ENCODE data around the gene CABYR. TPM values are rescaled to one million over a fixed set of nuclear protein-coding genes. Genes with fewer than 3 reads are reported as not detected.

The CABYR gene
- total RNA-seq, 4 donors from 2014 or later = 1.7 to 6.7 (median 3.3) TPM

GRCh38 chr18:24199372-24199962 is 60.6 kb downstream of the CABYR start:
- Histone ChIP-seq H3K9me3 (no peaks in the 10 kb centered on the region), H3K27me3 (no peaks in the 10 kb centered on the region), H3K27ac (no peak overlapping the region), H3K4me3 (no peak overlapping the region), H3K36me3 (peaks cover 0 to 13% of the 10 kb centered on the region in 2 donors), H3K4me1 (peaks cover 0 to 37% (median 2%) of the 10 kb centered on the region in 3 donors)
- no peak for TF ChIP-seq POLR2AphosphoS5 (IDR thresholded peaks at IDR 0.05)
- no peak for TF ChIP-seq EP300 (IDR thresholded peaks at IDR 0.05)
- TF ChIP-seq, protein P1, sequence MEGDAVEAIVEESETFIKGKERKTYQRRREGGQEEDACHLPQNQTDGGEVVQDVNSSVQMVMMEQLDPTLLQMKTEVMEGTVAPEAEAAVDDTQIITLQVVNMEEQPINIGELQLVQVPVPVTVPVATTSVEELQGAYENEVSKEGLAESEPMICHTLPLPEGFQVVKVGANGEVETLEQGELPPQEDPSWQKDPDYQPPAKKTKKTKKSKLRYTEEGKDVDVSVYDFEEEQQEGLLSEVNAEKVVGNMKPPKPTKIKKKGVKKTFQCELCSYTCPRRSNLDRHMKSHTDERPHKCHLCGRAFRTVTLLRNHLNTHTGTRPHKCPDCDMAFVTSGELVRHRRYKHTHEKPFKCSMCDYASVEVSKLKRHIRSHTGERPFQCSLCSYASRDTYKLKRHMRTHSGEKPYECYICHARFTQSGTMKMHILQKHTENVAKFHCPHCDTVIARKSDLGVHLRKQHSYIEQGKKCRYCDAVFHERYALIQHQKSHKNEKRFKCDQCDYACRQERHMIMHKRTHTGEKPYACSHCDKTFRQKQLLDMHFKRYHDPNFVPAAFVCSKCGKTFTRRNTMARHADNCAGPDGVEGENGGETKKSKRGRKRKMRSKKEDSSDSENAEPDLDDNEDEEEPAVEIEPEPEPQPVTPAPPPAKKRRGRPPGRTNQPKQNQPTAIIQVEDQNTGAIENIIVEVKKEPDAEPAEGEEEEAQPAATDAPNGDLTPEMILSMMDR (IDR thresholded peaks at IDR 0.05) = no peak
- TF ChIP-seq POLR2A (IDR thresholded peaks at IDR 0.05) = no peak
- 47 to 68% methylated on average over 4 to 5 of the region's 5 CpGs for WGBS, 2 donors (ENCODE audit: low coverage in 1 of 2)
- no peak for ATAC-seq

DNA sequence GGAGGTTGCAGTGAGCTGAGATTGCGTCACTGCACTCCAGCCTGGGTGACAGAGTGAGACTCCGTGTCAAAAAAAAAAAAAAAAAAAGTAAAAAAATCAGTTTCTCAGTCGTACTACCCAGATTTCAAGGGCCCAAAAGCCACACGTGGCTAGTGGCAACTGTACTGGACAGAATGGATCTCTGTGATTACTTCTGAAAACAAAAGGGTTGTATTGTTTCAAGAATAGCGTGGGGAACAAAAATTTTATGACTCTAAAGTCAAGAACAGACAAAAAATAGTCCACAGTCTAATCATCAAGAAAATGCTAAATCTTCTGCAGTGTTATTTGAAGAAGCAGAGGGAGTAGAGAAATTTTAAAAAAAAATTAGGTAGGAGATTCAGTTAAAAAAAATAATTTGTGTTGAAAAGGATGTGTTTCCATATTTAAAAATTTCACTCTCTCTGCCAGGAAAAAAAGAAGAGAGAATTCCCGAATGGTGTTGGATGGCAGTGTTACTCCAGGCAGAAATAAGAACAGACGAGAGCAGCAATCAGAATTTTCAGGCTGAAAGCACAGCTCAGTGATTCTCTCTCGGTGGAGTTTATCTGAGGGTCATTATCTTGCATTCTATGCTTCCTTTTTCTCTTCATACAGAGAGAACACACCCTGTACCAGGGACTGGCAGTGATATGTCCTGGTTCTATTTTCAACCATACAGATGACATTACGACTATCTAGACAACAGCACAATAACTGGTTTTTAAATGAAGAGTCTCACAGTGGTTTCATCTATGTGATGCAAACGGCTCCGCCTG is 61.8 kb downstream of the CABYR start:
- Histone ChIP-seq H3K4me3 (no peak overlapping the region), H3K36me3 (peaks cover 0 to 1% of the 10 kb centered on the region in 2 donors), H3K9me3 (no peaks in the 10 kb centered on the region), H3K27ac (peak overlapping the region in 1 of 4 donors; percentile 11), H3K4me1 (peaks cover 0 to 37% (median 2%) of the 10 kb centered on the region in 3 donors), H3K27me3 (no peaks in the 10 kb centered on the region)
- WGBS, 2 donors (ENCODE audit: low coverage in 1 of 2) = 54 to 62% methylated on average over 8 to 11 of the region's 11 CpGs
- no peak for ATAC-seq
- TF ChIP-seq POLR2AphosphoS5 (IDR thresholded peaks at IDR 0.05) (no peak), EP300 (IDR thresholded peaks at IDR 0.05) (no peak), POLR2A (IDR thresholded peaks at IDR 0.05) (no peak)
- TF ChIP-seq, protein P1 (IDR thresholded peaks at IDR 0.05) = no peak

DNA sequence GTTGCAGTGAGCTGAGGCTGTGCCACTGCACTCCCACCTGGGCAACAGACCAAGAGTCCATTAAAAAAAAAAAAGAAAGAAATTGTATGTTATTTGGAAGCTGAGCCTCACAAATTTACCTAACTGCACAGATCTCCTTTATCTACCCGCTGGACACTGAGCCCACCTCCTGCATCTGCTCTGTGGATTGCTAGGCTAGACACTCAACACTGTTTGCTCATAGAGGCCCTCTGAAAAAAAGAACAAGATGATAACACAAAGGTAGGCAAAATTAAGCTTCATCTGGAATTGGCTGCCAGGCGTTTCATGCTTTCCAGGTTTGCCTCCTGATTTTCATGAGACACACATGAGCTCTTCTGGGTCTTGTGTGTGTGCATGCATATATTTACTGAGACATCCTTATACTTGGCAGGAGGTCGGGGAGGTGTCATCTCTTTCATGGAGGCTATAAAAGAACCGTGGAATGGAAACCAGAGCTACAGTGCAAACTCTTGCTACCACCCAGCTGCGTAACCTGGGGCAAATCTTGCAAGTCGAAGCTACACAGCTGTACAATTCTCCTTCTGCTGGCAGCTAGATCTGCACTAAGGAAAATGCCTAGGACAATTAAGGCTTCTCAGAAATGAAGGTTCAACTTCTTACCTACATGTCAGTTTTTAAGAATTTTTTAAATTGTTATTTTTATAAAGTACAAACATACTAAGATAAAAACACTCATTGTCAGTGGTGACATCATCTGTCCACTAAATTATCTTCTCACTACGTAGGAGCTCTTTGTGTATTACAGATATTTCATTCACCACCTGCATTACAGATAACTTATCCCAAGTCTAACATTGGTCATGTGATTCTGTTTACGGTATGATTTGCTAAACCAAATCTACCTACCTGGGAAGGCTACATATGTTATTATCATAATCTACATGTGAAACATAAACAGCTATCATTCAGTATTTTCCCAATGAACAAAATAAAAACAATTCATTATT is 63.1 kb downstream of the CABYR start:
- Histone ChIP-seq H3K4me1 (peaks cover 0 to 37% (median 2%) of the 10 kb centered on the region in 3 donors), H3K27ac (no peak overlapping the region), H3K9me3 (no peaks in the 10 kb centered on the region), H3K36me3 (no peaks in the 10 kb centered on the region), H3K27me3 (no peaks in the 10 kb centered on the region), H3K4me3 (no peak overlapping the region)
- TF ChIP-seq EP300 (IDR thresholded peaks at IDR 0.05) (no peak), POLR2A (IDR thresholded peaks at IDR 0.05) (no peak), POLR2AphosphoS5 (IDR thresholded peaks at IDR 0.05) (no peak)
- TF ChIP-seq, protein P1 (IDR thresholded peaks at IDR 0.05) = no peak
- no peak for ATAC-seq
- 82 to 83% methylated on average over 6 of the region's 8 CpGs for WGBS, 2 donors (ENCODE audit: low coverage in 1 of 2)

GRCh38 chr18:24204904-24205303 is 66.0 kb downstream of the CABYR start:
- Histone ChIP-seq H3K27ac (no peak overlapping the region), H3K4me3 (no peak overlapping the region), H3K4me1 (peaks cover 0 to 26% (median 2%) of the 10 kb centered on the region in 3 donors), H3K36me3 (no peaks in the 10 kb centered on the region), H3K27me3 (no peaks in the 10 kb centered on the region), H3K9me3 (no peaks in the 10 kb centered on the region)
- TF ChIP-seq POLR2A (IDR thresholded peaks at IDR 0.05) (no peak), POLR2AphosphoS5 (IDR thresholded peaks at IDR 0.05) (no peak), EP300 (IDR thresholded peaks at IDR 0.05) (no peak)
- TF ChIP-seq, protein P1 (IDR thresholded peaks at IDR 0.05) = no peak
- ATAC-seq = no peak
- WGBS, 2 donors (ENCODE audit: low coverage in 1 of 2) = 83 to 91% methylated on average over 3 of the region's 3 CpGs
